Keratinocyte (primary cell): ENCODE data around the gene CCDC178. TPM values are rescaled to one million over a fixed set of nuclear protein-coding genes. Genes with fewer than 3 reads are reported as not detected.

Source experiments
- DNase-seq: peaks from one replicate; pipeline ENCODE4 v3.0.0-alpha.2; 2011; ENCODE audit warnings: low read depth, missing footprints, low spot score
- FAIRE-seq: peaks from 2 replicates; lab custom pipeline; 2011; peaks lifted over from hg19 to GRCh38; lab: Jason Lieb, UNC
- H2AFZ ChIP-seq: 2 replicates; pipeline ENCODE4 v1.6.0; 2012; ENCODE audit warnings: low read length, control low read depth, inconsistent platforms; ENCODE audit not compliant: control insufficient read depth
- H3K27ac ChIP-seq: 2 replicates; pipeline ENCODE4 v1.5.1; 2011; ENCODE audit warnings: low read length; ENCODE audit not compliant: control insufficient read depth, insufficient read depth
- H3K27me3 ChIP-seq: 3 replicates; pipeline ENCODE4 v1.6.0; 2011; ENCODE audit warnings: low read length; ENCODE audit not compliant: control insufficient read depth, insufficient read depth; ENCODE audit errors: extremely low read depth
- H3K36me3 ChIP-seq, 2 experiments: 2 replicates in 1 of 2; 3 replicates in 1 of 2; pipeline ENCODE4 v1.5.1; 2011; ENCODE audit warnings: low read length in 2 of 2, mild to moderate bottlenecking in 1 of 2; ENCODE audit not compliant: control insufficient read depth in 2 of 2, insufficient read depth in 2 of 2; ENCODE audit errors: extremely low read depth in 1 of 2
- H3K4me1 ChIP-seq: 3 replicates; pipeline ENCODE4 v1.5.1; 2011; ENCODE audit warnings: low read length; ENCODE audit not compliant: control insufficient read depth, insufficient read depth; ENCODE audit errors: extremely low read depth
- H3K4me2 ChIP-seq: 3 replicates; pipeline ENCODE4 v1.6.0; 2011; ENCODE audit warnings: low read depth, low read length; ENCODE audit not compliant: control insufficient read depth, insufficient read depth; ENCODE audit errors: extremely low read depth
- H3K4me3 ChIP-seq, 3 experiments: fragments of 200-600 bp in 1 of 3; sonication (generic) in 1 of 3; 2 replicates in 2 of 3; 3 replicates in 1 of 3; pipeline ENCODE4 v1.5.1; 2011 to 2016; ENCODE audit warnings: low read length in 3 of 3, mild to moderate bottlenecking in 3 of 3, control low read depth in 2 of 3, inconsistent platforms in 1 of 3, low read depth in 1 of 3, mixed read lengths in 1 of 3, mixed run types in 1 of 3, moderate library complexity in 1 of 3; ENCODE audit not compliant: control insufficient read depth in 2 of 3, insufficient read depth in 2 of 3; ENCODE audit errors: extremely low read depth in 1 of 3
- H3K79me2 ChIP-seq: 2 replicates; pipeline ENCODE4 v1.6.0; 2012; ENCODE audit warnings: low read length; ENCODE audit not compliant: control insufficient read depth, insufficient read depth
- H3K9ac ChIP-seq: 3 replicates; pipeline ENCODE4 v1.6.0; 2011; ENCODE audit warnings: low read length; ENCODE audit not compliant: control insufficient read depth, insufficient read depth; ENCODE audit errors: extremely low read depth
- H3K9me1 ChIP-seq: 3 replicates; pipeline ENCODE4 v1.6.0; 2011; ENCODE audit warnings: low read length; ENCODE audit not compliant: control insufficient read depth, insufficient read depth; ENCODE audit errors: extremely low read depth
- H3K9me3 ChIP-seq: 2 replicates; pipeline ENCODE4 v1.5.1; 2012; ENCODE audit warnings: low read depth, low read length; ENCODE audit not compliant: control insufficient read depth
- H4K20me1 ChIP-seq: 3 replicates; pipeline ENCODE4 v1.6.0; 2011; ENCODE audit warnings: low read length; ENCODE audit not compliant: control insufficient read depth, insufficient read depth; ENCODE audit errors: extremely low read depth
- EZH2 ChIP-seq: IDR thresholded peaks from one replicate; pipeline ENCODE4 v1.6.1; 2012; ENCODE audit warnings: inconsistent platforms, mild to moderate bottlenecking, low read length, moderate library complexity
- dilution Hi-C: fragments of 300-500 bp; cut with MboI; formaldehyde crosslinking; loops from one replicate; pipeline ENCODE4 v1.7.0; 2020; ENCODE audit warnings: low sequenced_read_pairs; ENCODE audit not compliant: extremely low pct_ligation_motif_present
- polyA plus RNA-seq, 5 experiments: library from polyadenylated mRNA; depleted of rRNA in 3 of 5; stranded (reverse) in 3 of 5; stranded (forward) in 1 of 5; unstranded in 1 of 5; fragments of >200 nt; gene quantifications; 1 replicate in 1 of 5; 2 replicates in 3 of 5; 3 replicates in 1 of 5; pipeline versions ENCODE4 v1.2.1 to v1.2.3, GENCODE V29; 2011 to 2012; ENCODE audit warnings: missing spikeins in 2 of 5, low read depth in 1 of 5, low replicate concordance in 1 of 5
- TF ChIP-seq, protein P1 (sequence below), 3 experiments: IDR thresholded peaks in 1 of 3; conservative IDR thresholded peaks in 1 of 3; optimal IDR thresholded peaks in 1 of 3; 2 replicates in 2 of 3; 3 replicates in 1 of 3; pipeline versions ENCODE3 to v1.5.1; 2011; ENCODE audit warnings: low read length in 3 of 3, mild to moderate bottlenecking in 3 of 3, moderate library complexity in 2 of 3, control low read depth in 1 of 3, inconsistent platforms in 1 of 3; ENCODE audit not compliant: insufficient read depth in 2 of 3; ENCODE audit errors: extremely low read depth in 1 of 3

CCDC178 gene
- polyA plus RNA-seq, 1 donor (not counting 4 experiments of a cell fraction or from before 2014, with no cell fraction given), result 0.14 TPM

DNA sequence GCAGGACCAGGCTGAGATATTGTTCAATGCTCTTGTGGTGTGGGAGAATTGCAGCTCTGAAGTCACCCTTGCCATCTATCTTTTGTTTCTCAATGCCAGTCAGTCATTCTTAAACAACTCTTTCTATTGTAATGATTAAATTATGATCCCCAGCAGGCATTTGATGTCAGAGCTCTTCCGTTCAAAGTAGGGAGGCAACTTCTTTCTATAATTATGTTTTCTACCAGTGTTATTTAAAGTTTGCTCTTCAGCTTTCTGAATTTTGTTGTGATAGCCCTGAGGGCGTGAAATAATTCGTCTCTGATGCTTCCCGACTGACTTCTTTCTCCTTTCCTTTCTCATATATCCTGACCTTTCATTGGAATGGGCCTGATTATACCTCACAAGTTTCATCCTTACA is 506.3 kb downstream of the CCDC178 start:
- TF ChIP-seq, protein P1, sequence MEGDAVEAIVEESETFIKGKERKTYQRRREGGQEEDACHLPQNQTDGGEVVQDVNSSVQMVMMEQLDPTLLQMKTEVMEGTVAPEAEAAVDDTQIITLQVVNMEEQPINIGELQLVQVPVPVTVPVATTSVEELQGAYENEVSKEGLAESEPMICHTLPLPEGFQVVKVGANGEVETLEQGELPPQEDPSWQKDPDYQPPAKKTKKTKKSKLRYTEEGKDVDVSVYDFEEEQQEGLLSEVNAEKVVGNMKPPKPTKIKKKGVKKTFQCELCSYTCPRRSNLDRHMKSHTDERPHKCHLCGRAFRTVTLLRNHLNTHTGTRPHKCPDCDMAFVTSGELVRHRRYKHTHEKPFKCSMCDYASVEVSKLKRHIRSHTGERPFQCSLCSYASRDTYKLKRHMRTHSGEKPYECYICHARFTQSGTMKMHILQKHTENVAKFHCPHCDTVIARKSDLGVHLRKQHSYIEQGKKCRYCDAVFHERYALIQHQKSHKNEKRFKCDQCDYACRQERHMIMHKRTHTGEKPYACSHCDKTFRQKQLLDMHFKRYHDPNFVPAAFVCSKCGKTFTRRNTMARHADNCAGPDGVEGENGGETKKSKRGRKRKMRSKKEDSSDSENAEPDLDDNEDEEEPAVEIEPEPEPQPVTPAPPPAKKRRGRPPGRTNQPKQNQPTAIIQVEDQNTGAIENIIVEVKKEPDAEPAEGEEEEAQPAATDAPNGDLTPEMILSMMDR (optimal IDR thresholded peaks at IDR 0.05 in 1 of 3, IDR thresholded peaks at IDR 0.05 in 1 of 3, conservative IDR thresholded peaks at IDR 0.05 in 1 of 3; ENCODE audit: extremely low read depth in 1 of 3, insufficient read depth in 2 of 3, low read length in 3 of 3), result no peak
- TF ChIP-seq EZH2, result no peak
- Histone ChIP-seq H3K27ac (no peak overlapping the region), H3K79me2 (no peaks in the 10 kb centered on the region), H3K9me3 (no peaks in the 10 kb centered on the region), H3K4me2 (no peak overlapping the region), H3K9me1 (no peaks in the 10 kb centered on the region), H3K27me3 (no peaks in the 10 kb centered on the region), H3K36me3 (no peaks in the 10 kb centered on the region), H3K9ac (no peak overlapping the region), H3K4me1 (no peaks in the 10 kb centered on the region), H4K20me1 (no peaks in the 10 kb centered on the region), H3K4me3 (no peak overlapping the region), H2AFZ (no peak overlapping the region)
- FAIRE-seq (no peak), DNase-seq (no peak)
- dilution Hi-C loops, result no loop called here

DNA sequence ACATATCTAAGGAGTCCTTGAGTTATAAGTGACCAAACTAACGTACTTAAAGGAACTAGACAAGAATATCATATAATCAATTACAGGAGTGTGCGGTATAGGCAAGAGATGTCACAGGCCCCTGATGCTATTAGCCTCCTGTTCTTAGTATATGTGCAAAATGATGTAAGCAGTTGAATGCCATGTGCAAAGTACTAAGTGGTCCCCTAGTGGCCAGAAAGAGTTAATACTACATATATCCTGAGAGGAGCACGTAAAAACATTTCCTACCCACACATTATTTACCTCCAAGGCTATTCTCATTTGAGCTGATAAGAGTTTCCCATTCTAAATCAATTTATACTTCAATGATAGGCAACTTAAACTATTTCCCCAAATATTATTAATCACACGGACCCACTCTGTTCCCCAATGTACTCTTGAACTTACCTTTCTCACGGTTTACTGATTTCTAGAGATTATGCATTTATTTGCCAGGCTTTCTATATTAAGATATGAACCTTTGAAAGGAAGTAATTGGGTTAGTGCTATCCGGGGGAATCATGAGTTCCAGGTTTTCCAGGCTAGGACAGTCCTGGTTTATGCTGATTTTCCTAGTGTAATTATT is 509.7 kb downstream of the CCDC178 start:
- H3K36me3 ChIP-seq, result no peaks in the 10 kb centered on the region
- H3K4me2 ChIP-seq, result no peak overlapping the region
- no peak overlapping the region for H3K27ac ChIP-seq
- dilution Hi-C loops, result no loop called here
- H2AFZ ChIP-seq, result no peak overlapping the region
- no peaks in the 10 kb centered on the region for H3K9me1 ChIP-seq
- FAIRE-seq, result peak; percentile 69
- no peaks in the 10 kb centered on the region for H3K4me1 ChIP-seq
- H4K20me1 ChIP-seq, result no peaks in the 10 kb centered on the region
- no peak overlapping the region for H3K9ac ChIP-seq
- DNase-seq, result peak; percentile 11
- H3K79me2 ChIP-seq, result no peaks in the 10 kb centered on the region
- H3K27me3 ChIP-seq, result no peaks in the 10 kb centered on the region
- TF ChIP-seq, protein P1 (optimal IDR thresholded peaks at IDR 0.05 in 1 of 3, IDR thresholded peaks at IDR 0.05 in 1 of 3, conservative IDR thresholded peaks at IDR 0.05 in 1 of 3; ENCODE audit: extremely low read depth in 1 of 3, insufficient read depth in 2 of 3, low read length in 3 of 3), result peak; percentile 24 to 66 (median 62)
- no peak for TF ChIP-seq EZH2
- H3K4me3 ChIP-seq, result no peak overlapping the region
- no peaks in the 10 kb centered on the region for H3K9me3 ChIP-seq
